Stimulated activated CD8-positive, alpha-beta memory T cell treated with anti-CD3 and anti-CD28 coated beads, Interleukin-7, amount 100 ng/mL, for 4 hours (primary cell): ENCODE measurements around the gene PHETA1.
A peak's percentile ranks its signal among the peaks of the same experiment; 100 is the strongest.

Experiments used
- DNase-seq, 2 donors: peaks; one replicate each; pipeline ENCODE4 v3.0.0-alpha.2; 2020; ENCODE audit warnings: low read depth in 2 of 2

The PHETA1 gene

GRCh38 chr12:111322336-111323250, 46.3 kb downstream of the PHETA1 start:
- no peak for DNase-seq

GRCh38 chr12:111321317-111321716, 47.6 kb downstream of the PHETA1 start:
- no peak for DNase-seq

GRCh38 chr12:111320258-111321050, 48.4 kb downstream of the PHETA1 start:
- no peak for DNase-seq

DNA sequence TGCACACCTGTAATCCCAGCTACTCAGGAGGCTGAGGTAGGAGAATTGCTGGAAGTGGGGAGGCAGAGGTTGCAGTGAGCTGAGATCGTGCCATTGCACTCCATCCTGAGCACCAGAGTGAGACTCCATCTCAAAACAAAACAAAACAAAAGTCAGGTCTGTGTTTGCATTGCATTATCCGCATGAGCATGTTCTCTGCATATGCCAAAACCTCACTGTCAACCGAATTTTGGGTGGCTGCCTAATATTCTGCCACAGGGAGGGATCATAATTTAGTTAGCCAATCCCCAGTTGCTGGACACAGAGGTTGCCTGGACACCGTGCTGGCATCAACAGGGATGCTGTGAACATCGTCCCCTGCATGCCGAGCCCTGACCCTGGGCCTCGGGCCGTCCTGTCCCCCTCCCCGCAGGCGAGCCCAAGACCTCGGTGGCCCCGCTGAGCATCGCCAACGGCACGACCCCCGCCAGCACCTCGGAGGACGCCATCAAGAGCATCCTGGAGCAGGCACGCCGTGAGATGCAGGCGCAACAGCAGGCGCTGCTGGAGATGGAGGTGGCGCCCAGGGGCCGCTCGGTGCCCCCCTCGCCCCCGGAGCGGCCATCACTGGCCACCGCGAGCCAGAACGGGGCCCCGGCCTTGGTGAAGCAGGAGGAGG, 49.2 kb downstream of the PHETA1 start:
- no peak for DNase-seq

DNA sequence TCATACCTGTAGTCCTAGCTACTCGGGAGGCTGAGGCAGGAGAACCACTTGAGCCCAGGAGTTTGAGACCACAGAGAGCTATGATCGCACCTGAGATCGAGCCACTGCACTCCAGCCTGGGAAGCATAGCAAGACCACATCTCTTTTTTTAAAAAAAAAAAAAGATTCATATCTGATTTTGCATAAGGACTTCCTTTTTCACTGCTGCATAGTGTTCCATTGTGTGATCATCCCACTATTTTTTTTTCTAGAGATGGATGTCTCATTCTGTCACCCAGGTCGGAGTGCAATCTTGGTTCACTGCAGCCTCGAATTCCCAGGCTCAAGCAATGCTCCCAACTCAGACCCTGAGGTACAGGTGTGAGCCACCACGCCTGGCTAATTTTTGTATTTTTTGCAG, 50.4 kb downstream of the PHETA1 start:
- no peak for DNase-seq

- no peak for DNase-seq
Measured at GRCh38 chr12:111316671-111317070, 52.2 kb downstream of the PHETA1 start.

DNA sequence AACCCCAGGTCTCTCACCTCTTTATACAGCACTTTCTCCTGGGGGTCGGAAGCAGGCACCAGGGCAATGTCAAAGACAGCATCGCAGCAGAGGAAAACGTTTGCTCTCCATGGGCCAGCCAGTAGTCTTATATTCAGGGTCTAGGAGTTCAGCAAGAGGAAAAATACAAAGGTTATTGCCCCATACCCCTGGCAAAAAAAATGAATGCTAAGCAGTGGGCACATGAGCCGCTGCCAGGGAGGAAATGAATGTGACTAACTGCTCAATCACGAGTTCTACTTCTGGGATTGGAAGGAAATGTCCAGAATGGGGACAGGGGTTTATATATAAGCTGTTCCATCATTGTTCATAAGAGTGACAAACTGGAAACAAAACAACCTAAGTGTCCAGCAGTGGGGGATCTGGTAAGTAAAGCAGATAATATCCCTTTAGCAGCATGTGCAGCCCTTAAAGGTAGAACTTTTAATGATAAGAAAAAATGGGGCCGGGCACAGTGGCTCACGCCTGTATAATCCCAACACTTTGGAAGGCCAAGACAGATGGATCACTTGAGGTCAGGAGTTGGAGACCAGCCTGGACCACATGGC, 53.8 kb downstream of the PHETA1 start:
- no peak for DNase-seq

- DNase-seq: peak; percentile 54 to 59
Measured at GRCh38 chr12:111313833-111314259, 55.0 kb downstream of the PHETA1 start.

DNA sequence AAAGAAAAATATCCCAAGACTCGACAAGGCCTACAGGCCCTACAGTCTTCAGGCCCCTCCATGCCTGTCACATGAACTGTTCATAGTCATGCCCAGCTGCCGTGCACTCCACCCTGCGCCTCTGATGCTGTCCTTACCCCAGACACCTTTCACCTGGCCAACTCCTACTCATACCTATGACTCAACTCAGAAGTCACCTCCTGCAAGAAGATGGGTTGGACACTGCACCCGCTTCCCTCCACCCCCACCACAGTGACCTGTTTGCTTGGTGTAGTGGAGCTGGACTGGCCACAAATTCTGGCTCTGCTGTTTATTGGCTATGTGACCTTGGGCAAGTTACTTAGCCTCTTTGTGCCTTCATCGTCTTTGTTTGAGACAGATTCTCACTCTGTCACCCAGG, 56.2 kb downstream of the PHETA1 start:
- DNase-seq: no peak

DNA sequence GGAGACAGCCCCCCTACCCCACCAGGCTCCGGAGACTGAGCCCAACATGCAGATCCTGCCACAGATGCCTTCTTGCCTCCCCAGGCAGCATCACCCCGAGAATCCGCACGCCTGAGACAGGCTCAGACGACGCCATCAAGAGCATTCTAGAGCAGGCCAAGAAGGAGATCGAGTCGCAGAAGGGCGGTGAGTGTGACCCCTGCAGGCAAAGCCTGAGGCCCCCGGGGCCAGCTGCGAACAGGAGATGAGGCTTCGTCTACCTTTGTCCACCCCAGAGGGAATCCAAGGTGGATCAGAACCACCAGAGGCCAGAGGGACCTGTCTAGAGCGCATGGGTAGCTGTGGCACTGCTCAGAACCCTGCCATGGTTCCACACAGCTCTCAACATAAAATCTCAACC, 56.9 kb downstream of the PHETA1 start:
- no peak for DNase-seq

- DNase-seq: no peak
Measured at GRCh38 chr12:111311011-111311410, 57.9 kb downstream of the PHETA1 start.
